GM19395 (cell line): Measurements from ENCODE around the gene TFCP2L1.

Experiments used
- ATAC-seq: cut with Tn5 transposase; IDR thresholded peaks from one replicate; pipeline ENCODE4 v1.9.1; 2021; ENCODE audit warnings: mild to moderate bottlenecking, moderate library complexity; ENCODE audit not compliant: unreplicated experiment

The TFCP2L1 gene

DNA sequence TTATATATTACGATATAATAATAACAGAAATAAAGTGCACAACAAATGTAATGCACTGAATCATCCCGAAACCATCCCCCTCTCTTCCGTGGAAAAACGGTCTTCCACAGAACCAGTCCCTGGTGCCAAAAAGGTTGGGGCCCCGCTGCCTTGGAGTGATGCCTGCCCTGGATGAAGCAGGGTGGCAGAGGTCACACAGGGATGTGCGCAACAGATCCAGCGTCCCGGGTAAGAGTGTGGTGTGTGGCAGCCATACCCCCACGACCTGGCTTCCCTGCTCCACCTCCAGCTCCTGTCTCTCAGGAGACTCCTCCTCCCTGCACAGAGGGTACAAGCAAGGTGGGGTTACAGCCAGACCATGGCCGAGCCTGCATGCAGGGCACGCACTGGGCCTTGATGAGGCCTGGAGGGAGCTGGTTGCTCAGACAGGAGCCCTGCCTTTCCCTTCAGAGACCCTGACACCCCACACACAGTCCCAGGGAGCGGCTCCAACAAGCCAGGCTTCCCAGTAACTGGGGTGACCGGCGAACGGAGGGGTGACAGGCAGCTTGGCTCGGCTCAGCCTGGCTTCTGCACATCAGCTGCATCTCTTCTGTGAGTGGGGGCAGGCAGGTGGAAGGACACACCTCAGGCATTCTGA is 41.1 kb downstream of the TFCP2L1 start:
- no peak for ATAC-seq

DNA sequence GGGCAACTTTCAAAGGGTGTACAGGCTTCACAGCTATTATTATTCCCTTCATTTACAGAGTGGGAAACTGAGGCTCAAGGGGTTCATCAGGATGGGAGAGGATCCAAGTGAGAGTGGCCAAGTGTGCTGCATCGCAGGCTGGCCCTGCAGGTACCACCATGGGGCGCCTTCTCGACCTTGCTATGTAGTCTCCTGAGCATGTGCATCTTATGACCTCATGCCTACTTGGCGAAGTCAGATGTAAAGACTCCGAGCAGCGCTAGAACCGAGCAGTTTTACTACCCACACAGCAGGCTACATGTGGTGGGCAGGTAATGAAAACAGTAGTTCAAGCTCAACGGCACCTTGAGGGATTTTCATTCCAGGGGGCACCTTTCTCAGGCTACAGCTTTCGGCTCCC is 42.0 kb downstream of the TFCP2L1 start:
- ATAC-seq = no peak

DNA sequence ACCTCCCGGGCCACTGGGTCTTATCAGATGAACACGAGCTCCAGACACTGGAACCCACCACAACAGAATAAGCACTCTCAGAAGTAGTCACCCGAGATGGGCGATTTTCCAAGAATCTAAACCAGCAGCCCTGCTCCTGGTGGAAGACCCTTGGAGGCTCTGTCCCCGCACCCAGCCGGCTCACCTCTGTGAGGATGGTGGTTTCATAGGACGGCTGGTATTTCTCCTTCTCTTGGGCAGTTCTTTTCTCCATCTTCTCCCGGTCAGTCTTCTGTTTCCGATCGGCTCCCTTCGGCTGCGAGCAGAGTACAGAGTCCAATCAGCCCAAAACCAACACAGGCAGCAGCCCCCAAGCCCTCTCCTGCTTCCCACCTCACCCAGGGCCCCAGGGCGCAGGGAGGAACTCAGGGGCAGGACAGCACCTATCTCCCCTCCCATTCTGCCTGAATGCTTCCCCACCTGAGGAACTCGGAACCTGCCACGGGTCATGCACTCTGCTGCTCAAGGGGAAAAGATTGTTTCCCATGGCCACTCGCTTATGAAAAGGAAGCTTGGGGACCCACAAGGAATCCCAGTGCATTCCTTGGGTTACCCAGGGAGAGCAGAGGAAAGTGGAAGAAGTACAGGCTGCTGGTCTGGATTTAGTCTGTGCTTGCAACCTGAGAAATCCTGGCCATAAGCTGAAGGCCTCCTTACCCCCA is 42.7 kb downstream of the TFCP2L1 start:
- no peak for ATAC-seq

DNA sequence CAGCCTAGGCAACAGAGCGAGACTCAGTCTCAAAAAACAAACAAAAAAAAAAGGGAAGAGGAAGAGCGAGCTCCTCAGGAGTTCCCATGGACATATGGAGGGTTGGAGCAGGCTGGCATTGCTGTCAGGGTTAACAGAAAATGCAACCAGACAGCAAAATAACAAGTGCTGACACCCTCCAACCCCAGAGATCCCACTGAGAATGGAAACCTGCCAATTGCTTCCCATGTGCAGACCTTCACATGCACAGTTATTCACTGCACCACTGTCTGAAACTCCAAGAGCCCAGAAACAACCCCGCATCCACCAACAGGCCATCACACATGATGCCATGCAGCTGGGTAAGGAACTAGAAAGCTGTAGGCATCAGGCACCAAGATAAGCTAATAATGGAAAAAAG is 43.5 kb downstream of the TFCP2L1 start:
- no peak for ATAC-seq

DNA sequence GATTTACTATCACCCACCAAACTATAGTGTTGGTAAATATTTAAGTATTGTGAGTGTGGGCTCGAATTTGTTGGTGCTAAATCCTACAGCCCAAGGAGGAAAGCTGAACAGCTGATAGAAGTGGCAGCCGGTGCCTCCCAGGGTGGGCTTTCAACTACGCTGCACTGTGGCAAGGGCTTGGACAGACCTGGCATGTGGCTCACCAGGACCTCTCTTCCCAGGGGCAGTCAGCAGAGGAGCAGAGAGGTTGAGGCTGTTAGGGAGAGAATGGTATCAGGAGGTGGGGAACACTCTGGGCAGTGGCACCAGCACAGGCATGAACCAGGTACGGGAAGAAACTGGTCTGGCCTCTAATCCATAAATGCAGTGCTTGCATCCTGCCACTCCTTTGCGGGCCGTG is 44.6 kb downstream of the TFCP2L1 start:
- ATAC-seq = no peak

DNA sequence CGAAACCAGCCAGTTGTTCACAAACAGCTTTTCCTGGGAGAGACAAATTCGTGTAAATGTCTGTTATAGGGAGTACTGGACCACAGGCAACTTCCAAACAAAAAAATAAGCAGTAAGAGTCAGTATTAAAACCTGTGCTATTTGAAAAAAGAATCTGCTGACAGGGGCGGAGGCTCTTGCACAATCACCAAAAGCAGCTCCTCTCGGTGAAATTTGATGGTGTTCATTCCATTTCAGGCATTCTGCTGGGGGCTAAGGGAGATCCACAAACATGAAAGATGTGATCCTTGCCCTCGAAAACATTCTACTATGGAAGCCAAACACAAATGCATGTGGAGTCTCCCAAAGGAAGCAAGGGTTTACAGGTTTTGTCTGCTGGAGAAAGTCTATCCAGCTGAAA is 45.0 kb downstream of the TFCP2L1 start:
- no peak for ATAC-seq

DNA sequence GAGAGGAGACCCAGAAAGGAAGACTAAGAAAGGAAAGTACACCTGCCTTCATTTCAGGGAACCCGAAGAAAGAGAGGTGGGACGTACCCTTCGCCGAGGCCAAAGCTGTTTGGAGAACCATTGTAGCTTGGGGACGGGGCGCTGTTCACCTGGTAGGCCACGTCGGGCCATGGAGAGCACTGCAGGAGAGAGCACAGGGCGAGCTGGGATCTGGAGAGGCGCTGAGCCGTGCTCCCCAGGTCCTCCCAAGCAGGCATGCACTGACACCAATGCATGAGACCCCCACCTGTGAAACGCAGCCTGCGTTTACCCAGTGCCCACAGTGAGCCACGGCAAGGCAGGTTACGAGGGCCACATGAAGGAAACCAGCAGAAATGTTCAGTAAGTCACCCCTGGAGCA is 45.5 kb downstream of the TFCP2L1 start:
- no peak for ATAC-seq

DNA sequence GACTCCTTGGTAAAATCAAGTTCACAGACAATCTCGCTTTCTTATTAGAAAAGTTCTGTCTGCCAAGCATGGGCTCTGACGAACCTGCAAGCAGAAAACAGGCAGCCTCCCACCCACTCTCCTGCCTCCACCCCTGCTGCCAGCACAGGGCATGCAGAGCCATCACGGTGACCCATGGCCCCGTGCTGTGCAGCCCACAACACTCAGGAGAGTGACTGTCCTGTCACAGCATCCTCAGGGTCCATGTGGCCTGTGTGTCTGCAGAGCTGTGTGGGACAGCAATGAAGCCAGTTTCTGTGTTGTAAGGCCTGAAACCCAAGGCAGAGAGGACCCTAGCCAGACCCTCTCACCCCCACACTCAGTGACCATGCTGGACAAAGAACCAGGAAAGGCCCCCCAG is 46.2 kb downstream of the TFCP2L1 start:
- no peak for ATAC-seq

DNA sequence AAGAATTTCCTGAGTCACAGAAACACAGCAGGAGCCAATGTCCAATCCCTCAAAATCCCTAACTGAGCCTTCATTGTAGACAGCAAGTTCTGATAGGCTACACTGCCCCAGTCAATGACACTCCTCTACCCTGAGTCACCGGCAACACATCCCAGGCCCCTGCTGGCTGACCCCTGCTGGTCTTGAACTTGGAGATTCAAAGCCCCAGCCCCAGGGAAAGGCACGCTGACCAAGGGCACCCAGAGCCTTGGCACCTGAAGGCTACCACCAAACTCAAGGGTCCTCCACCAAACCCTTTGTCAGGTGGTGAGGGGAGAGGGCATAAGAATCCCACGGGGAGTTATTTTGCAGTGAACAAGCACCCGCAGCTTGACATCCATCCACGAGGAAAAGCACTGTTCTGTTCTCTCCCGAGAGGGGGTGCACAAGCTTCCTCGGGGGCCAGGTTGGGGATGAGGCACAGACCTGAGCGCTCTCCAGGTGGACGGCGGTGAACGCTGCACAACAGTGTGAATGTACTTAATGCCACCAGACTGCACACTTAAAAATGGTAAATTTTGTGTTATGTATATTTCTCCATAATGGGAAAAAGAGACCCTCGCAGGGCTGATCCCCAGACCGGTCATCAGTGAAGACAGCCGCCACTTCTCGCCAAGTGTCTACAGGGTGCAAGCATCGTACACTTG is 46.9 kb downstream of the TFCP2L1 start:
- no peak for ATAC-seq

DNA sequence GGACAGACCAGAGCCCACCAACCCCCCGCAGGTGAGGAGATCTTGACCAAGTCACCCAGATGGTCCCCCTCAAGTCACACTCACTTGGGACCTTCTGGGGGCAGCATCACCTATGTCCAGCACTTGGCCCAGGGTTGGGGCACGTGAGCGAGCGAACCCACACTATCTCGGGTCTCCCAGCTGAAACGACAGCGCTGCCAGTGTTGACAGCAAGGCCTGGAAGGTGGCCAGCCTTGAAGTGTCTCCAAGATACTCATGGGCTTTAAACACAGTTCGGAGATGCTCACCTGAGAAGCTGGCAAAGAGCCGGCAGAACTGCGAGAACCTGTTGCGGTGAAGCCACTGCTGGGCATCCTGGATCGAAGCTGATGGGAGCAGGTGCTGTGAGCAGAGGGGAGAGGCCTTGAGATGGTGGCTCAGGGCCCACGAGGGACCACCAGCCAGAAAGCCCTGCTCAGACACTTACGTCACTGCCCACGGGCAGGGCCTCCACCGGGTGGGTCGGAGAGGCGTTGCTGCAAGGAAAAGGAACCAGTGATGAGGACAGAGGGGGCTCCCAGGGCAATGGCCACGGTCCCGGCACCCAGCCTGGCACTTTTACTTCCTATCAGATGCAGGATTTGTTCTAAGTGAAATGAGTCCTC is 47.5 kb downstream of the TFCP2L1 start:
- ATAC-seq = no peak

DNA sequence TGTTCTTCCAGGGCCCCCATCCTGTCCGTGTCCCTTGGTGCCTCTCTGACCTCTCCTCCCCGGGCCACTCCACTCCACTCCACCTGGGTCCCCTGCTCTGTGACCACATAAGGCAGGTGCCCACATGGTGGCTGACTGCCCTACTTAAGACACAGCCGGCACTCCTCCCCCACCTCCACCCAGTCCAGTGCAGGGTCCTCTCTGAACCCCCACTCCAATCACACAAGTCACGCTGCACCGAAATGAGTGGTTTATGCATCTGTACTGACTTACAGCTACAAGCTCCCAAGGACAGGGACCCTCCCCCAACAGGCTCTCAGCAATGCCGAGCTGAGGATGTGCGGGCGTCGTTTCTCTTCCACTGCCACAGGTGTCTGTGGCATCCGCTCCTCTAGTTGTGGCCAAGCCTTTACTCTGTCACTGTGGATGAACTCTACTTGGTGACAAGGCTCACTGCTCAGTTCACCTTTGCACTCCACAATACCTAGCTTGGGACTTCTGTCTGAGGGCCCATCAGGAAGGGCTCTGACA is 48.3 kb downstream of the TFCP2L1 start:
- ATAC-seq = no peak

DNA sequence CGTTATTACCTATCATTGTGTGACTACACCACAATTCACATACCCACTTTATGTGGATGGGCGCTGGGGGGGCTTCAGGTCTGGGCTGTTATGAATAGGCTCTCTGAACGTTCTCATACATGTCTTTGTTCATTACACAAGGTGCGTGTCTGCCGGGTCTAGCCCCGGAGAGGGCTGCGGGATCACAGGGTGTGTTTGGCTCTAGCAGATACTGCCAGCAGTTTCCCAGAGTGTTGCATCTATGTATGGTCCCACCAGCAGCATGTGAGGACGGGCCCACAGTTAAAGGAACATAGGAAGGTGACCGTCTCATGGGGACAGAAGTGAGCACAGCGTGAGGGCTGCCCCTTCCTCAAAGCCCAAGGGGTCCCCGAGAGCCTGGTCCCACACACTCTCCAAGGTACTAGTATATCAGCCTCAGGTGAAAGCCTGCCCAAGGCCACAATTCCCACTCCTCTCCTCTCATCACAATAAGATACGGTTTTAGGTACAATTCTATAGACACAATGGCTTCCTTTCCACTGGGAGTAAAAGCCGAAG is 48.8 kb downstream of the TFCP2L1 start:
- ATAC-seq = no peak

DNA sequence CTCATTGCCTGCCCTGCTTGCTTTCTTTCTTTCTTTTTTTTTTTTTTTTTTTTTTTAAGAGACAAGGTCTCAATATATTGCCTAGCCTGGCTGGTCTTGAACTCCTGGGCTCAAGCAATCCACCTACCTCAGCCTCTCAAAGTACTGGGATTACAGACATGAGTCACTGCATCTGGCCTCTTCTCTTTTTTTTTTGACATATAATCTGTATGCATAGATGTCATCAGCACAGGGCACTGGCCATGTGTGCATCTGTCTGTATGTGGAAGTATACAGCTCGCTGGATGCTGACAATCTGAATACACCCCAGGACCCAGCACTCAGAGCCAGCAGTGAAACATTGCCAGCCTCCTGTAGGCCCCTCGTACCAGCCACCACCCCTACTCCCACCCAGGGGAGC is 49.5 kb downstream of the TFCP2L1 start:
- no peak for ATAC-seq

DNA sequence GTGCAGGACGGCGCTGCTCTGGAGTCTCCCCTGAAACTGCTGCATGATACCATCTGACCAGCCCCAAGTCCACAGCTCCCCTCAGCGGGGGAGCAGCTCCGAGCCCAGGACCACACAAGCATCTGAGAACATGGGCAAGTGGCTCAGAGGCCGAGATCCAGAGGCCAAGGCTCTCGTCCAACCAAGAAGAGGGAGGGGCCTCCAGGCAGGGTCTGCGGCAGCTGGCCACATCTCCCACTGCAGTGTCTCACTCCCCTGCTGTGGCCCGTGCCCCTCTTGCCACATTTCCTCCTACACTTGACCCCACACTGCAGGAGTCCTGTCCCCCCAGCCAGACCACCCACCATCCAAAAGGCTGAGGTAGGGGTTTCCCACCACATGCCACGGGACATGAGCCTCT is 50.2 kb downstream of the TFCP2L1 start:
- no peak for ATAC-seq

DNA sequence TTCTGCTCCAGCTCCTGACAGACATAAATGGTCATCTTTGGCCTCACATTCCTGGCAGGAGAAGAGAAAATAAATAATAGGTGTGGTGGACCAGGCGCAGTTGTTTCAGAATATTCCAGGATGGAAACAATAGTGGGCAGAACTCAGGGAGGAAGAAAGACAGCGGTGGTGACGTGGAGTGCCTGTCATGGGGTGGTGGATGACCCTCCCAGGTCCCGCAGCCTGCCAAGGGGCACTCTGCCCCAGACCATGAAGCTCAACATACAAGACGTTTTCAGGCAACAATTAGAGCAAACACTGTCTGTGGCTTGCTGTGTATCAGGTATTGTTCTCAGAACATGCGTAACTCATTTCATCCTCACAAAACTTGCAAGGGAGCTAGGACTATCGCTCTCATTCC is 50.9 kb downstream of the TFCP2L1 start:
- no peak for ATAC-seq

DNA sequence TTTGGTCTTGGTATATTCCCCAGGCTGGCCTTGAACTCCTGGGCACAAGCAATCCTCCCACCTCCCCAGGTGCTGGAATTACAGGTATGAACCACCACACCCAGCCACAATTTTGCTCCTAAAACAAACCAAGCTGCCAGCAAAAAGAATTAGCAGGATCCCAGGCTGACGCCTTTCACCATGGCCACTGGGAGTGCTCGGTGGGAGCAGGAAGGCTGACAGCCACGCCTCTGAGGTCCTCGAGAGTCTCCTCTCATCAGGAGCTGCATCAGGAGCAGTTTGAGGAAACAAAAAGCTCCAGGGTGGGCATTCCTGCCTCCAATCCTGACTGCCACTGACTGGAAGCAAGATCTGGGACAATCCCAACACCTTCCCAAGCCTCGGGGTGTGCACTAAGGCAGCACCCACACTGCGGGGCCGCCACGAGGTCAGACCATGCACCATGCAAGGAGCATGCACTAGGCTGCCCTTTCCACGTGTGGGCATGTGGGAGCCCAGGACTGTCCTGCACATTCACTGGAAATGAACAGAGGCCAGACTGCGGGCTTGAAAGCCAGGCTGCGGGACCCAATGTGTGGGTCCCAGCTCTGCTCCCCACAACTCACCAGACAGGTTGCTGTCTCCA is 51.4 kb downstream of the TFCP2L1 start:
- ATAC-seq = no peak

DNA sequence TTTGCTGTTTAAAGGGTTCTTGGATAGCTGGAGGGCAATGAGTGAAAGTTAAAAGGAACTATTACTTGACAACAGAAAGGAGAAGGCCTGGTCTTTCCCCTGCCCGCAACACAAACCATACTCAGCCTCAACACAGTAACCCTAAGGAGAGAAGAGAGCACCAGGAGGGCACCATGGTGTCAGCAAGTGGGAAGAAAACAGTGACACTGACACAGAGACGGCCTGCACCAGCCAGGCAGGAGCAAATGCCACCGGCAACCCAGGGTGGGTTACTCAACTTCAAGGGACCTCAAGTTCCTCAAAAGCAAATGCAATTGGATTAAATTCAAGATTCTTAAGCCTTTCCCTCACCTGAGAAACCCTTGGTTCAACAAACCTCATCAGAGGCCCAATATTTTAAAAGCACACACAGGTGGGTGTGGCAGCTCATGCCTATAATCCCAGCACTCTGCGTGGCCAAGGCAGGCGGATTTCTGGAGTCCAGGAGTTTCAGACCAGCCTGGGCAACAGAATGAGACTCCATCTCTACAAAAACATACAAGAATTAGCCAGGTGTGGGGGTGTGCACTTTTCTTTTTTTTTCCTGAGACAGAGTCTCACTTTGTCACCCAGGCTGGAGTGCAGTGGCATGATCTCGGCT is 52.3 kb downstream of the TFCP2L1 start:
- ATAC-seq = no peak

DNA sequence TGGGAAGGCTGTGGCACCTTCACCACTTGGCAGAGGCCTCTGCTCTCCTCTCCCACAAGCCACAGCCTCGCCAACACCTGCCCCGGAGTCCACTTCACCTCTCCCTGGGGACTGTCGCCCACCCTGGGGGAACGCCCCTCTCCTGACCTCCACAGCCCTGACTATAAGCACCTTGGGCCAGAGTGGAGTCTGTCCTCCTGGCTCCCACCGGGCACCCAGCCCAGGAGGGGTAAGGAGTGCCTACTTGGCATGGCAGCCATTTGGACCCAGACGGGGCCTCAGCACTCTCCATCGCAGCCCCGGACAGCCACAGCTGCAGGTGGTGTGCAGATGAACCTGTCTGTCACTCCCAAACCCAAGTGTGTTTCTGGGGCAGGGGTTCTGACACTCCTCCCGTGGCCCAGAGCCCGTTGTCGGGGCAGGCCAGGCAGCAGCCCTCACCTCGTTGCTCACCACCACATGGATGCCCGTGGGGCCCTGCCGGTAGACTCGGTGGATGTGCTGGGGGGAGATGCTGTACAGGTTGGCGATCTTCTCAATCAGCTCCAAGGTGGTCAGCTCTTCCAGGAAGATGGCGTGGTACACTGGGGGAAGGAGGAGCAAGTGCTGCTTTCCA is 53.5 kb downstream of the TFCP2L1 start:
- ATAC-seq = no peak

DNA sequence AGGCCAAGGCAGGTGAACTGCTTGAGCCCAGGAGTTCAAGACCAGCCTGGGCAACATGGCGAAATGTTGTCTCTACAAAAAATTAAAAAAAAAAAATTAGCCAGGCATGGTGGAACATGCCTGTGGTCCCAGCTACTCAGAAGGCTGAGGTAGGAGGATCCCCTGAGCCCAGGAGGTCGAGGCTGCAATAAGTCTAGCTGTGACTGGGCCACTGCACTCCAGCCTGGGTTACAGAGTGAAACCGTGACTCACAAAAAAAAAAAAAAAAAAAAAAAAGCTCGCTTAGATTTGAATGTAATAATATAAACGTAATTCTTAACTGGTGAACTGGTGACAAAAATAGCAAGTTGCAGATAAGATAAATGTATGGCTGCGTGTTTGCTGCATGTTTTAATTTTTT is 56.5 kb downstream of the TFCP2L1 start:
- ATAC-seq = no peak
